ENCODE measurements around the gene ZNF516.

GRCh38 chr18:76452357-76452756 is 42.7 kb downstream of the ZNF516 start:
- TF ChIP-seq CTCF (IDR thresholded peaks at IDR 0.05; ENCODE audit: low read length) (no peak), EZH2 (IDR thresholded peaks at IDR 0.05; ENCODE audit: borderline replicate concordance, low read length) (no peak)

Data from OCI-LY1 (cell line).